ENCODE results near the gene ABRACL.
A peak's percentile ranks its signal among the peaks of the same experiment; 100 is the strongest.

ABRACL gene

GRCh38 chr6:139058029-139058428, 29.5 kb downstream of the ABRACL start:
- DNase-seq, result no peak

DNA sequence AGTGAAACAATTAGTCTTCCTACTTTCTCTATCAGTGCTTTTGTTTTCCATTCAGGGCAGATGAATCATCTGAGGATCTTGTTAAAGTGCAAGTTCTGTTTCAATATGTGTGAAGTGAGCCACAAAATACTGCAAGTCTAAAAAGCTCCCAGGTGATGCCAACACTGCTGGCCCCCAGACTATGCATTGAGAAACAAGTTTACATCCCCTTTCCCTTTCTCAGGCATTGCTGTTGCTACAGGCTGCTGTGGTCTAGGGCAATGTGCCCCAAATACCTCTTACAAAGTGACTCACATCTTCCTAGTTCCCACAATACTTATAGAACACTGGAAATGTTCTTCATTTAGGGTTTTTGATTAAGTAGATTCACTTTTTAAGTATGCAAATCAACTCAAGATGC, 31.8 kb downstream of the ABRACL start:
- peak; percentile 56 for DNase-seq

DNA sequence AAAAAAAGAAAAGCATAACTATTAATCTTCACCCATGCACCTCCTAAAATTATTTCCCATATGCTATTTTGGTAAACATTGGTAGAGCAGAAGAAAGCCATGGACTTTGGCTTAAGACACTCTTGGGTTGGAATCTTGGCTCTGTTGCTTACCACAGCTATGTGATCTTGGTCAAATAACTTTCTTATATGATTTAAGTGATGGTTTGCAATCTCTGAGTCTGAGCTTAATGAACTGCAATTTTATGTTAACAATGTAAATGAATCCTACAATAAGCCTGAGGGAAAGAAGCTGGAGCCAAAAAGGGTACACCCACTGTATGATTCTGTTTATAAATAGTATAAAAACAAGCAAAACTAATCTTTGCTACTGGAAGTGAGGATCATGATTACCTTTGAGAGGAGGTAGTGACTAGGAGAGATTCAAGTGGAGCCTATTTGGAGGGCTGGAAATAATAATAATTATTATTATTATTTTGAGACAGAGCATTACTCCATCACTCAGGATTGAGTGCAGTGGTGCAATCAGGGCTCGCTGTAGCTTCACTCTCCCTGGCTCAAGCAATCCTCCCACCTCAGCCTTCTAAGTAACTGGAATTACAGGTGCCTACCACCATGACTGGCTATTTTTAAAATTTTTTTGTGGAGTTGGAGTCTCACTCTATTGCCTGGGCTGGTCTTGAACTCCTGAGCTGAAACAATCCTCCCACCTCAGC, 34.5 kb downstream of the ABRACL start:
- DNase-seq, result peak; percentile 14

DNA sequence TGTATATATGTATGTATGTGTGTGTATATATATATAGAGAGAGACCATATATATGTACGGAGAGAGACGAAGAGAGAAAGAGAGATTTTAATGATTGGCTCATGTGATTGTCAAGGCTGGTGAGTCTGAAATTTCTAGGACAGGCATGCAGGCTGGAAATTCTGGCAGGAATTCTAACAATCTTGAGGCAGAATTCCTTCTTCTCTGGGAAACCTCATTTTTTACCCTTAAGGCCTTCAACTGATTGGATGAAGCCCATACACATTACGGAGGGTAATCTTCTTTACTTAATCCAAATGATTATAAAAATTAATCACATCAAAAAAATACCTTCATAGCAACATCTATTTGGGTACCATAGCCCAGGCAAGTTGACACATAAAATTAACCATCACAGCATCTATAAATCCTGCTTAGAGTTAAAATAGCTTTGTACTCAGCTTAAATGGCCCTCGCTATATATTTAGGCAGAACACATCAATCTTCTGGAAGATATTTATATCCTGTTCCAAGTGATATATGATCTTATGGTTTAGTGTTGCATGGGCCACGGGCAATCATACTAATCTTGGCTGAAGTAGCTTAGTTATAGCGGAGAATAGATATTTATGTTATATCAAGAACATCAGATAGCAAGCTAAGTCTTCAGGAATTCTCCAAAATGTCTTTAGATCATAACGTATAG, 36.6 kb downstream of the ABRACL start:
- no peak for DNase-seq

DNA sequence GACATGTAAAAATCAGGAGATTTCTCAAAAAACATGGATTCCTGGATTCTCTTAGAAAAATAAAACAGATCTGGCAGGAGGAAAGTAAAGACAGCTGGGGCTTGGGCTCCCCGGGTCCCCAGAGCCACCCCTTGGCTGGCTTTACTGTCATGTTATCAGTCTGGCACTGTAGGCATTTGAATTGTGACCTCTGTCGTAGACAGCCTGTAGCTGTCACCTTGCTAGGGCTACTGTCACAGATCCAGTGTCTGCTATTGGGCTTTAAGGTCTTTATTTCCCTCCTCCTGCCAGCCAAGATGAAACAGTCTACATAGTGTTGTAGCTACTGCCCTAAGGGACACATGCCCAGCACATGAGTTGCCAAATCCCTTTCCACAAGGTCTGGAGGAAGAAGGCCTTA, 37.5 kb downstream of the ABRACL start:
- no peak for DNase-seq

DNA sequence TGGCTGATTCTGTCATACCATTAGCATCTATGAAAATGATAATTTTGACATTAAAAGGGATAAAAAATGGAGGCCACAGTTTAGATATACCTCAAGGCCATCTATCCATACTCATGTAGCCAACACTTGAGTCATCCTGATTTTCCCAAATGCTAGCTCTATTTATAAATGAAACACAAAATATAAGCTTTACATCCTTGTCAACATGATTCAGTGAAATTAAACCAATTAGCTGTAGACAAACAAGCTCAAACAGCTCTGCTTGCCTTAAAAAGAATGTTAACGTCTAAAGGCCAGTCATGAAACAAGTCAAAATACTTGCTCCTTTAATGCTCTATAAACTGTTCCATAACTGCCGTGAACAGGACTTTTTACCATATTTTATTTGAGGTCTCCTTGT, 40.3 kb downstream of the ABRACL start:
- no peak for DNase-seq

- no peak for DNase-seq
Measured at GRCh38 chr6:139073118-139073517, 44.6 kb downstream of the ABRACL start.

GRCh38 chr6:139079018-139079417, 50.5 kb downstream of the ABRACL start:
- no peak for DNase-seq

GRCh38 chr6:139080255-139080920, 51.8 kb downstream of the ABRACL start:
- DNase-seq, result no peak

DNA sequence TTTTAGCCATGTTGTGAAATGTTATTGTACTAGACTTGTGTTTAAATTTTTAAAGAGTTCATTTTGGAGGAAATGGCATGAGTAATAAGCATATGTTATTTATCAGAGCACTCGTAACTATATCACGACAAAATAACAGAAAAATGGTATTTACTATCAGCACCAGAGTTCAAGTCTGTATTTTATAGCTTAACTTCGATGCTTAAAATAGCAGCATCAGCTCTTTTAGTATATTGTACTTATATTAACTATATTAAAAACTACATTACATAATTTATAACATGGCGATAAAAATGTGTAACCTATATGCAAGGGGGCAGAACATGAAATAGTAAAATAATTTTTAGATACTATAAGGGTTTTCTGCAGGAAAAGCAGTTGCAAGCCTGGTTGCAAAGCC, 52.9 kb downstream of the ABRACL start:
- DNase-seq, result no peak

DNA sequence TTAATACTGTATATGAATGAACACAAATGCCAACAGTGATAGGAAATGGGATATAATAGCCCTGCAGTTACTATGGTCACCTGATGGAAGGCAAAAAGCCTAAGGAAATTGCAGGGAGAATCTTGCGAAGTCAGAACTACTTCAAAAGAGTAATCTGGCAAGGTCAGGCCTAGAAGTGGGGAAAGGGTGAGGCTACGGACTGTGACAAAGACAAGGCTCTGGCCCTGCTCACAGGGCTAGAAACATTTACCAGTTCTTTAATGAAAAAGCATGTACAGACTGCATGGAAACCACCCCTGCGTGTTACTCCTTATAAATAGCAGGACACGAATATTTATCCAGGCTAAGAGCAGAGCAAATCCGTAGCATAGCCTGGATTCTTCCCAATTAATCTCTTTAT, 53.8 kb downstream of the ABRACL start:
- DNase-seq, result no peak

DNA sequence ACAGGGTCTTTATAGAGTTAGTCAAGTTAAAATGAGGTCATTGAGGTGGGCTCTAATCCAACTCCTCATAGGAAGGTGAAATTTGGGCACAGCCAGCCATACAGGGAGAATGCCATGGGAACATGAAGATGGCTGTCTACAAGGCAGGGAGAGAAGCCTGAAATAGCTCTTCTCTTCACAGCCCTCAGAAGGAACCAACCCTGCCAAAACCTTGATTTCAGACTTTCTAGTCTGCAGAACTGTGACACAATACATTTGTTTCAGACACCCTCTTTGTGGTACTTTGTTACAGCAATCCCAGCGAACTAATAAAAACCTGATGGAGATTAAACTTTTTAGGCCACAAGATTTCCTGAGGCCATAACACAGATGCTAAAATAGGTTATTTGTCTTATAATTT, 63.3 kb downstream of the ABRACL start:
- no peak for DNase-seq

All from EL (cell line).